ENCODE results near the gene PARD3.
"Not testable (repeated sequence)": the region's sequence is repeated elsewhere in the genome, so short reads cannot be mapped to it uniquely, and the experiment has no call there.

The PARD3 gene

GRCh38 chr10:34281661-34282582, 533.2 kb downstream of the PARD3 start:
- no peak for DNase-seq

- DNase-seq, result no peak
Measured at GRCh38 chr10:34280599-34281374, 534.3 kb downstream of the PARD3 start.

- no peak for DNase-seq
Measured at GRCh38 chr10:34275626-34276130, 539.4 kb downstream of the PARD3 start.

- no peak for DNase-seq
Measured at GRCh38 chr10:34274906-34275305, 540.2 kb downstream of the PARD3 start.

- no peak for DNase-seq
Measured at GRCh38 chr10:34273340-34273739, 541.8 kb downstream of the PARD3 start.

GRCh38 chr10:34272316-34272715, 542.8 kb downstream of the PARD3 start:
- DNase-seq, result no peak

GRCh38 chr10:34268410-34268809, 546.7 kb downstream of the PARD3 start:
- DNase-seq, result not testable (repeated sequence)

- no peak for DNase-seq
Measured at GRCh38 chr10:34262985-34263384, 552.1 kb downstream of the PARD3 start.

GRCh38 chr10:34260904-34261303, 554.2 kb downstream of the PARD3 start:
- no peak for DNase-seq

- DNase-seq, result no peak
Measured at GRCh38 chr10:34256216-34256615, 558.9 kb downstream of the PARD3 start.

- DNase-seq, result no peak
Measured at GRCh38 chr10:34255035-34255434, 560.1 kb downstream of the PARD3 start.

GRCh38 chr10:34254596-34254995, 560.5 kb downstream of the PARD3 start:
- DNase-seq, result no peak

- no peak for DNase-seq
Measured at GRCh38 chr10:34252111-34252510, 563.0 kb downstream of the PARD3 start.

GRCh38 chr10:34251177-34251576, 563.9 kb downstream of the PARD3 start:
- DNase-seq, result no peak

- DNase-seq, result no peak
Measured at GRCh38 chr10:34250722-34251121, 564.4 kb downstream of the PARD3 start.

GRCh38 chr10:34249634-34250033, 565.5 kb downstream of the PARD3 start:
- no peak for DNase-seq

GRCh38 chr10:34247560-34247959, 567.5 kb downstream of the PARD3 start:
- no peak for DNase-seq

- no peak for DNase-seq
Measured at GRCh38 chr10:34244756-34245484, 570.2 kb downstream of the PARD3 start.

- no peak for DNase-seq
Measured at GRCh38 chr10:34241226-34242000, 573.7 kb downstream of the PARD3 start.

GRCh38 chr10:34240039-34240438, 575.1 kb downstream of the PARD3 start:
- DNase-seq, result no peak

- no peak for DNase-seq
Measured at GRCh38 chr10:34237898-34238455, 577.1 kb downstream of the PARD3 start.

- DNase-seq, result no peak
Measured at GRCh38 chr10:34236931-34237330, 578.2 kb downstream of the PARD3 start.
